SIG-M5 treated with dmso at 0.1 percent for 504 hours (cell line): ENCODE results near the gene HNRNPF.
"Not testable (repeated sequence)": the region's sequence is repeated elsewhere in the genome, so short reads cannot be mapped to it uniquely, and the experiment has no call there.

Source experiments
- DNase-seq: peaks from one replicate; lab custom pipeline; 2025; ENCODE audit not compliant: unreplicated experiment; lab: John Stamatoyannopoulos, UW

Gene HNRNPF, protein sequence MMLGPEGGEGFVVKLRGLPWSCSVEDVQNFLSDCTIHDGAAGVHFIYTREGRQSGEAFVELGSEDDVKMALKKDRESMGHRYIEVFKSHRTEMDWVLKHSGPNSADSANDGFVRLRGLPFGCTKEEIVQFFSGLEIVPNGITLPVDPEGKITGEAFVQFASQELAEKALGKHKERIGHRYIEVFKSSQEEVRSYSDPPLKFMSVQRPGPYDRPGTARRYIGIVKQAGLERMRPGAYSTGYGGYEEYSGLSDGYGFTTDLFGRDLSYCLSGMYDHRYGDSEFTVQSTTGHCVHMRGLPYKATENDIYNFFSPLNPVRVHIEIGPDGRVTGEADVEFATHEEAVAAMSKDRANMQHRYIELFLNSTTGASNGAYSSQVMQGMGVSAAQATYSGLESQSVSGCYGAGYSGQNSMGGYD

DNA sequence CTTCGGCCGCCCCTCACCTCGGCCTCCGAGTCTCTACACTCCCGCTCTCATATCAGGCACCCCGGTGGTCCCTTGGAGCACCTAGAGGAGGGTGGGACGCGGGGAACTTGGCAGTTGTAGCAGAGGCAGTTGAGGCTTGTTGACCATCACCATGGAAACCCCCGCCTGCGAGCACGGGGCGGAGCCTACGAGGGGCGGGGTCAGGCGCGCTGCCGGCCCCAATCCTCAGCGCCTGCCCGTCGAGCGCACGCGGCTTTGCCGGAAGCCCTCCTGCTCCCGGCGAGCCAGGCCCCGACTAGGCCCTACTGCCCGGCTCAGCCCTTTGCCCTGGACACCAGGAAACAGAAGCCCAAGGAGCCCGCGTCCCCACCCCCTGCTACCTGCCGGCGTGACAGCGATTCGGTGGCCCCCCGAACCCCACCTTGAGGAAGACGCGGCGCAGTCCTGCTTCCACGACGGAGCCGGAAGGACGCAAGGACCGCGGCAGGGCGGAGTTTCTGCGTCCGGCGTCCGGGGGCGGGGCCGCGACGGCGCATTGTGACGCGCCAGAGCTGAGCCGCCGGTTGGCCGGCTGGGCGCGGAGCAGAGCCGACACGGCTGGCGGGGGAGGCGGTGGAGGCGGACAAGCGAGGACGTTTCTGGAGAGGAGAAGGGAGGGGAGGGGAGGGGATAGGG lies at the start of gene HNRNPF:
HNRNPF (minus strand) TSS at position 477 of the 675 bp plus-strand sequence. CDS start 21,302 bp downstream, outside the sequence.
- DNase-seq, result peak; percentile 89

DNA sequence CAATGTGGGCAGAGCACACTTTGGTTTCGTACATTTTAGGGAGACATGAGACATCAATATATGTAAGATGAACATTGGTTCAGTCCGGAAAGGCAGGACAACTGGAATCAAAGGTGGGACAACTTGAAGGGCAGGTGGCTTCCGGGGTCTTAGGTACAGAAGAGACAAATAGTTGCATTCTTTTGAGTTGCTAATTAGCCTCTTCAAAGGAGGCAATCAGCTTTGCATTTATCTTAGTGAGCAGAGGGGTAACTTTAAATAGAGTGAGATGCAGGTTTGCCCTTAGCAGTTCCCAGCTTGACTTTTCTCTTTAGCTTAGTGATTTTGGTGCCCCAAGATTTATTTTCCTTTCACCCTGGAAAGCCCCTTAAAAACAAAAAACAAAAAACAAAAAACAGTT lies 49.2 kb upstream of the HNRNPF start:
- DNase-seq, result no peak

DNA sequence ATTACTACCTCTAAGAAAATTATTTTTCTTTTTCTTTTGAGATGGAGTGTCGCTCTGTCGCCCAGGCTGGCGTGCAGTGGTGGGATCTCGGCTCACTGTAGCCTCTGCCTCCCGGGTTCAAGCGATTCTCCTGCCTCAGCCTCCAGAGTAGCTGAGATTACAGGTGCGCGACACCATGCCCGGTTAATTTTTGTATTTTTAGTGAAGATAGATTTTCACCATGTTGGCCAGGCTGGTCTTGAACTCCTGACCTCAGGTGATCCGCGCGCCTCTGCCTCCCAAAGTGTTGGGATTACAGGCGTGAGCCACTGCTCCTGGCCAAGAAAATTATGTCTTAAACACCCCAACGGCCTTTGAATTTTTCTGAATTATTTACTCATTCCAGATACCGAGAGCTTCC lies 47.6 kb upstream of the HNRNPF start:
- not testable (repeated sequence) for DNase-seq

DNA sequence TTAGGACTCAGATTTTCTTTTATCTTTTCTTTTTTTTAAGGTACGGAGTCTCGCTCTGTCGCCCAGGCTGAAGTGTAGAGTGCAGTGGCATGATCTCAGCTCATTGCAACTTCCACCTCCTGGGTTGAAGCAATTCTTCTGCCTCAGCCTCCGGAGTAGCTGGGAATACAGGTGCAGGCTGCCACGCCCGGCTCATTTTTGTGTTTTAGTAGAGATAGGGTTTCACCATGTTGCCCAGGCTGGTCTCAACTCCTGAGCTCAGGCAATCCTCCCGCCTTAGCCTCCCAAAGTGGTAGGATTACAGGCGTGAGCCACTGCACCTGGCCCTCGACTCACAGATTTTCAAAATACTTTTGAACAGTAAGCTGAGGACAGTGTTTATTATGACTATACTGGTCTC lies 45.0 kb upstream of the HNRNPF start:
- not testable (repeated sequence) for DNase-seq

DNA sequence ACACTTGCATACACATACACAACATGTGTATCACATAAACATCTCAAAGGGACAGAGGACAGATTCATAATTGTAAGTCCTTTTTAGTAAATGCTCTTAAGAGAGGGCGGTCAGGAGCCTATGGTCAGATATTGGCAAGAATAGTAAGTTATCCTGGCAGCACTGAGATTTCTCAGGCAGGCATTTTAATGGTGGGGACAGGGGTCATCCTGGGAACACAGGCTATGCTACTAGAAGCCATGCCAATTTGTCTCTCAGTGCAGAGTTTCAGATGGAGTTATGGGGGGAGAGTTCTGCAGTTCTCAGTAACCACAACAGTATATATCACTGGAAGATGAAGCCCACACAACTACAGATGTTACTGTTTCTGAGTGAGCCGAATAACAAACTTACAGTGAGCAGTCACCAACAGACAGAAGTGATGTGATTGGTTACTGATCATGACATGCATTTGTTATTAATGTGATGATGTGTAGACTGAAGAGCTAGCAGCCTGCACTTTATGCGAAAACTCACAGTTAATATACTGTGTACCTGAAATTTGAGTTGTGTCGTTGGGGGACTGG lies 44.4 kb upstream of the HNRNPF start:
- DNase-seq, result no peak

DNA sequence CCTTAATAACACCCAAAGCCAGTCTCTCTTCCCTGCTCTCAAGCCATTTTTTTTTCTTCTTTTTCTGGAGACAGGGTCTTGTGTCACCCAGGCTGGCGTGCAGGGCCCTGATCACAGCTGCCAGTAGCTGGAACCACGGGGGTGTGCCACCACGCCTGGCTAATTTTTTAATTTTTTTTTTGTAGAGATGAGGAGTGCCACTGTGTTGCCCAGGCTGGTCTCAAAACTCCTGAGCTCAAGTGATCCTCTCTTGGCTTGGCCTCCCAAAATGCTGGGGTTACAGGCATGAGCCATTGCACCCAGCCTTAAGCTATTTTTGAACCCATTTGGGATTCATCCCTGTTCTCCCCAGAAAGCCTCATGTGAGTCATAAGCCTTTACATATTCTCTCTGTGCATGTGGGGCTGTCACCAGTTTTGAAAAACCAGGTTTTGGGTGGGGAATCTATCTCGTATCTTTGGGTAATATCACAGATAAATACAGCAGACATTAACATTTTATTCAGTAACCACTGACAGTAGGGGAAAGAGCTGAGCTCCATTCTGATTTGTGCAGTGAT lies 43.4 kb upstream of the HNRNPF start:
- no peak for DNase-seq

DNA sequence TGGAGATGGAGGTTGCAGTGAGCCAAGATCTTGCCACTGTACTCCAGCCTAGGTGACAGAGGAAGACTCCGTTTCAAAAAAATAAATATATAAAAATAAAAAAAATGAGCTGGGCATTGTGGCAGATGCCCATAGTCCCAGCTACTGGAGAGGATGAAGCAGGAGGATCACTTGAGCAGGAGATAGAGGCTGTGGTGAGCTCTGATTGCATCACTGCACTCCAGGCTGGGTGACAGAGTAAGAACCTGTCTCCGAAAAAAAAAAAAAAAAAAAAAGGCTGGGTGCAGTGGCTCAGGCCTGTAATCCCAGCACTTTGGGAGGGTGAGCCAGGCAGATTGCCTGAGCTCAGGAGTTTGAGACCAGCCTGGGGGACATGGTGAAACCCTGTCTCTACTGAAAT lies 39.8 kb upstream of the HNRNPF start:
- DNase-seq, result no peak

DNA sequence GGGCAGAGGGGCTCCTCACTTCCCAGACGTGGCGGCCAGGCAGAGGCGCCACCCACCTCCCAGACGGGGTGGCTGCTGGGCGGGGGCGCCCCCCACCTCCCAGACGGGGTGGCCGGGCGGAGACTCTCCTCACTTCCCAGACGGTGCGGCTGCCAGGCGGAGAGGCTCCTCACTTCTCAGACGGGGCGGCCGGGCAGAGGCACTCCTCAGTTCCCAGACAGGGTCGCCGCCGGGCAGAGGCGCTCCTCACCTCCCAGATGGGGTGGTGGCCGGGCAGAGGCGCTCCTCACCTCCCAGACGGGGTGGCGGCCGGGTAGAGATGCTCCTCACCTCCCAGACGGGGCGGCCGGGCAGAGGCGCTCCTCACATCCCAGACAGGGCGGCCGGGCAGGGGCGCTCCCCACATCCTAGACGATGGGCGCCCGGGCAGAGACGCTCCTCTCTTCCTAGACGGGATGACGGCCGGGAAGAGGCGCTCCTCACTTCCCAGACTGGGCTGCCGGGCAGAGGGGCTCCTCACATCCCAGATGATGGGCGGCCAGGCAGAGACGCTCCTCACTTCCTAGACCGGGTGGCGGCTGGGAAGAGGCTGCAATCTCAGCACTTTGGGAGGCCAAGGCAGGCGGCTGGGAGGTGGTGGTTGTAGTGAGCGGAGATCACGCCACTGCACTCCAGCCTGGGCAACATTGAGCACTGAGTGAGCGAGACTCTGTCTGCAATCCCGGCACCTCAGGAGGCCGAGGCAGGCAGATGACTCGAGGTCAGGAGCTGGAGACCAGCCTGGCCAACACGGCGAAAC lies 37.4 kb upstream of the HNRNPF start:
- DNase-seq, result not testable (repeated sequence)

DNA sequence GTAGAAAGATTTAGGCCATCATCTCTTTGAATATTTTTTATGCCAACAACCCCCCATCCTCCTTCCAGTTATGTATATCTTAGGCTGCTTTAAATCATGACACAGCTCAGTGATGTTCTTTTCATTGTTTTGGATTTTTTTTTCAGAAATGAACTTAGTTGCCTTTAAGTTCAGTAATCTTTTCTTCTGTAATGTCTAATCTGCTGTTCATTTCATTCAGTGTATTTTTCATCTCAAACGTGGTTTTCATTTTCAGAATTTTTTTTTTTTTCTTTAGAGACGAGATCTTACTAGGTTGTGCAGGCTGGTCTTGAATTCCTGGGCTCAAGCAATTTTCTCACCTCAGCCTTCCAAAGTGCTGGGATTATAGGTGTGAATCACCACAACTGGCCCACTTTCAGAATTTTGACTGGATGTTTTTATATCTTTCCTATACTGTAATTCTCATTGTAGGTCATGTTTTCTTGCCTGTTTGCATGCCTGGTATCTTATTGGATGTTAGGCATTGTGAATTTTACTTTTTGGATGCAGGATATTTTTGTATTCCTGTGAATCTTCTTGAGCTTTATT lies 36.0 kb upstream of the HNRNPF start:
- no peak for DNase-seq

DNA sequence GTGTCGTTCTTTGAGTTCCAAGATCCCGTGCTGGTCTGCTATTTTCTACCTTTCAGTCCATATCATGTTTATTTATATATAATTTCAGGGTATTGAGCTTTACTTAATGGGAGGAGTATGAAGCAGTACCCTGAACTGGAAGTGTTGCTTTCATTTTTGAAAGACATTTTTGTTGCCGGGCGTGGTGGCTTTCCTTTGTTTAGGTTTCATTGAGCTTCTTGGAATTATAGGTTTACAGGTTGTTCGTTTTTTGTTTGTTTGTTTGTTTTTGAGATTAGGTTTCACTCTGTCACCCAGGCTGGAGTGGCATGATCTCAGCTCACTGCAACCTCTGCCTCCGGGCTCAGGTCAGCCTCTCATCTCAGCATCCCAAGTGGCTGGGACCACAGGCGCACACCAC lies 35.3 kb upstream of the HNRNPF start:
- DNase-seq, result no peak

DNA sequence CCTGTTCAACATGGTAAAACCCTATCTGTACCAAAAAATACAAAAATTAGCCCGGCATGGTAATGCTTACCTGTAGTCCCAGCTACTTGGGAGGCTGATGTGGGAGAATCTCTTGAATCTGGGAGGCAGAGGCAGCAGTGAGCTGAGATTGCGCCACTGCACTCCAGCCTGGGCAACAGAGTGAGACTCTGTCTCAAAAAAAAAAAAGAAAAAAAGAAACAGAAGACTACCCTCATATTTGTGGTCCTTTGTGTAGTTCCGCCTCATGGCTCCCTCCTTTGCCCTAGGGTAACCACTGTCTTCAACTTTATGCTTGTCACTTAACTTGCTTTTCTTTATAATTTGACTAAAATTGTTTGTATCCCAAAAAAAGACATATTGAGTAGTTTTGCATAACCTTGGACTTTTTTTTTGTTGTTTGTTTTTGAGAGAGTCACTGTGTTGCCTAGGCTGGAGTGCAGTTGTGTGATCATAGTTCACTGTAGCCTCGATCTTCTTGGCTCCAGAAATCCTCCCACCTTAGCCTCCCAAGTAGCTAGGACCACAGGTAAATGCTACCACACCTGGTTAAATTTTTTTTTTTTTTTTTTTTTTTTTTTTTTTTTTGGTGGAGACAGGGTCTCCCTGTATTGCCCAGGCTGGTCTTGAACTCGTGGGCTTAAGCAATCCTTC lies 31.6 kb upstream of the HNRNPF start:
- no peak for DNase-seq

DNA sequence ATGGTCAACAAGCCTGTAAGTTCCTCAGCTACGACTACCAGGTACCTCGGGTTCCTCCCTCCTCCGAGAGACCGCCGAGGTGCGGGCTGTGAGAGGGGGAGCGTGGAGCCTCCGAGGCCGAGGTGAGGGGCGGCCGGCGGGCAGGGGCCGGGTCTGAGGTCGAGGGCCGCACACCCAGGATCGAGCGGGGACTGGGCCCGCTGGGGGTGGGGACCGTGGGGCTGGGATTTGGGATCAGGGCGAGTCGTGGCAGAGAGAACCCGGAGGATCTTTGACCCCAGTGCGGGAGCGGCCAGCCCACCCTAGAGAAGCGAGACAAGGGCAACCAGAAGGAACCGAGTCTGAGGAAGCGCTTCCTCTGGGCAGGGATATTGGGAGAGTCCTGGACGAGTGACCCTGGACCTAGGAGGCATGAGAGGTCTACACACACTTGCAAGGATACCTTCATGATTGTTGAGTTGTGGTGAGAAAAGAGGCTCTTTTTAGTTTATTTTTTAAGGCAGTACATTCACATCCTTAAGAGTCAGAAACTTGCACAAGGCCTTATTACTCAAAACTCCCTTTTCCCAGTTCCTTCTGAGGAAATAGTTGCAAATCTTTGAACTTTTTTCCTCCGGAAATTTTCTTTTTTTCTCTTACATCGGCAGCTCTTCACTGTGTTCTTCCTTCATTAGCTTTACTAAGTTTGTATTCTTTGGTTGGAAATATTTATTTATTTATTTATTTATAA lies 28.3 kb upstream of the HNRNPF start:
- no peak for DNase-seq

DNA sequence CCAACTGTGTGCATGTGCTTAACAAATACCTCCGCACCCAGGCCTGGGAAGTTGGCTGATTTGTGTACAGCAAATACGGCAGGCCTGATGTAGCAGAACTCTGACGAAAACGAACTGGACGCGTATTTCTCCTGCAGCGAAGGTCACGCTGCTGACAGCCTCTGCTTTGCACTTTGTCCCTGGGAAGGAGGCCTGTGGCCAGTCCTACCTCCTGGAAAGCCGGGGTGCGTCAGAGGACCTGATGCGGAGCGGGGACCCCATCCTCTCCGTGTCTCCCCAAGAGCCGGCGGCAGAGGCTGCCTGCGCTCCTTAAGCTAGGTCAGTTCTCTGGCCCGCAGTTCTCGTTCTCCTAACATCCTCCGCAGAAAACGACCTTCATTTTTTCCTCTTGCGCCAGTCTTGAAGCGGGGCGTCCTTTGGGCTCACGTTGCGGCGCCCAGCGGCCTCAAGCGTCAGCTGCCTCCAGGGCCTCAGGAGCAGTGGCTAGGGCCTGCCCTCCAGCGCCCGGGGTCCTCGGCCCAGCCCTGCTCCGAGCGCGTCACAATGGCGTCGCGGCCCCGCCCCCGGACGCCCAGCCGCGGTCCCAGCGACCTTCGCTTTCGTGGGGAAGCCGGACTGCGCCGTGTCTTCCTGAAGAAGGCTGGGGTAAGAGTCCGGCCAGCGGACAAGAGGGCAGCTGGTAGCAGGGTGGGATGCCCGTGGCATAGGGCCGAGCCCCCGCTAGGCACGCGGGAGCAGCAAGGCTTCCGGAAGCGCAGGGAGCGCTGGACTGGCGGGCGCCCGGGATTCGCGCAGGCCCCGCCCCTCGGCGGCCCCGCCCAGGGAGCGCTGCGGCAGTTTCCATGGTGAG lies 27.5 kb upstream of the HNRNPF start, which contains the start of gene ZNF487:
ZNF487 (plus strand) TSS at position 821 of the 850 bp plus-strand sequence. CDS start 38,703 bp downstream, outside the sequence.
- DNase-seq, result peak; percentile 69

DNA sequence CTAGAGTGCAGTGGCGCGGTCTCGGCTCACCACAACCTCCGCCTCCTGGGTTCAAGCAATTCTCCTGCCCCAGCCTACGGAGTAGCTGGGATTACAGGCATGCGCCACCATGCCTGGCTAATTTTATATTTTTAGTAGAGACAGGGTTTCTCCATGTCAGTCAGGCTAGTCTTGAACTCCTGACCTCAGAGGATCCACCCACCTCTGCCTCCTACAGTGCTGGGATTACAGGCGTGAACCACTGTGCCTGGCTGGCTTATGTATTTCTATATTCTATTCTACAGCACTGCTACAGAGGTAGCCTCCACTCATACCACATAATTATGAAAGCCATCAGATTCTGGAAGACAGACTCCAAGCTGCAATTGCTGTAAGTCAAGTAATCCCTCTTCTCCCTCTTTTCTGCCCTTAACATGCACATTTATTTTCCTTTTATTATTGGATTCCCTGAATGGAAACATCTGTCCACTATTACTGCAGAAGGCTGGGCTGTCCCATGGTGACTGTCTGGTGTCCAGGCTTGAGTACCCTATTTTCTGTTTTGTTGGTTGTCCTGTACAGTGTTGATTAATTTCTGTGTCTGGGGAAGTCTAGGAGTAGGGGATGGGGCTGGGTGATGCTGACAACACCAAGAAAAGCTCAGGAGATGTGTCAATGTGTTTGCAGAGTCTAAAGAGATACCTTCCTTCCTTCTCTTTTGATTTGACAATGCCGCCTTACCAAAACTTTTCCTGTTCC lies 22.1 kb upstream of the HNRNPF start:
- DNase-seq, result no peak

DNA sequence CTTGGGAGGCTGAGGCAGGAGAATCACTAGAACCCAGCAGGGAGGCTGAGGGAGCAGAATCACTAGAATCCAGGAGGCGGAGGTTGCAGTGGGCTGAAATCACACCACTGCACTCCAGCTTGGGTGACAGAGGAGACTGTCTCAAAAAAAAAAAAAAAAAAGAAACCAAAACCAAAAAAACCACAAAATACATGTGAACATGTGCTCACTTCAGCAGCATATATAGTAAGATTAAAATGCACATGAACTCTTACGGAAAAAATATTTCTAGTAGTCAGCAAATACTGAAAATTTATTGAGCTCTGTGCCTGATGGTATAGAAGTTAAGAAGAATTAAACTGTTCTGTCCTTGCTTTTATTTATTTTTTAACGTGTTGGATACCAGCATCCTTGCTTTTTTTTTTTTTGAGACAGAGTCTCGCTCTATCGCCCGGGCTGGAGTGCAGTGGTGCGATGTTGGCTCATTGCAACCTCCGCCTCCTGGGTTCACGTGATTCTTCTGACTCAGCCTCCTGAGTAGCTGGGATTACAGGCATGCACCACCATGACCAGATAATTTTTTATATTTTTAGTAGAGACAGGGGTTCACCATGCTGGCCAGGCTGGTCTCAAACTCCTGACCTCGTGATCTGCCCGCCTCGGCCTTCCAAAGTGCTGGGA lies 18.3 kb upstream of the HNRNPF start:
- no peak for DNase-seq

DNA sequence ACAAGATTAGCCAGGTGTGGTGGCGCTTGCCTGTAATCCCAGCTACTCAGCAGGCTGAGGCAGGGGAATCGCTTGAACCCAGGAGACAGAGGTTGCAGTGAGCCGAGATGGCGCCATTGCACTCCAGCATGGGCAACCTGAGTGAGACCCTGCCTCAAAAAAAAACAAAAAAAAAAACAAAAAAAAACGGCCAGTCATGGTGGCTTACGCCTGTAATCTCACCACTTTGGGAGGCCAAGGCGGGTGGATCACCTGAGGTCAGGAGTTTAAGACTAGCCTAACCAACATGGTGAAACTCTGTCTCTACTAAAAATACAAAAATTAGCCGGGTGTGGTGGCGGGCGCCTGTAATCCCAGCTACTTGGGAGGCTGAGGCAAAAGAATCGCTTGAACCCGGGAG lies 17.5 kb upstream of the HNRNPF start:
- not testable (repeated sequence) for DNase-seq

DNA sequence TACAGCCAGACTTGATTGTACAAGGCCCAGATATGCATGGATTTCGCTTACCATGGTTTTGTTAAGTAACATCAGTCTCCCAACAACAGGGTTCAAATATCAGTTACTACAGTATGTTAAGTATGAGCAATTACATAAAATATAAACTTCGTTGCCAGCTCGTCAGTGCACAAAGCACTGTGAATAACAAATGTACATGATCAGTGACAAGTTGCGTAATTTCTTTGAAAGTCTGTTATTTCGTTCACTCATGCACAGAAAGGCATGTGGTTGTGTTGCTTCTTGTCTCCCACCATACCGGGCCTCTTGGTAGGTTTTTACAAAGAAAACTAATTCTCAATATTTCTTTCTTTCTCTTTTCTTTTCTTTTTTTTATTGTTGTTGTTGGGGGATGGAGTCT lies 15.4 kb upstream of the HNRNPF start:
- no peak for DNase-seq
